NT2/D1 (cell line): ENCODE results near the gene HAPSTR1.

Experiments
- SUZ12 ChIP-seq: IDR thresholded peaks from 2 replicates; pipeline ENCODE4 v1.6.1; 2011; ENCODE audit not compliant: insufficient read length, insufficient read depth; ENCODE audit errors: extremely low read depth
- YY1 ChIP-seq: IDR thresholded peaks from 2 replicates; pipeline ENCODE4 v1.6.1; 2011; ENCODE audit not compliant: insufficient read length, insufficient read depth
- ZNF274 ChIP-seq: IDR thresholded peaks from 2 replicates; pipeline ENCODE4 v1.6.1; 2011; ENCODE audit warnings: mild to moderate bottlenecking, low read depth, low read length

GRCh38 chr16:9058211-9058610, 33.2 kb upstream of the HAPSTR1 start:
- TF ChIP-seq ZNF274 = no peak
- no peak for TF ChIP-seq SUZ12
- no peak for TF ChIP-seq YY1
